Heart left ventricle (tissue), 16 donors: ENCODE data around the gene HSD17B1. TPM values are rescaled to one million over a fixed set of nuclear protein-coding genes. Genes with fewer than 3 reads are reported as not detected.

ENCODE experiments used
- ATAC-seq, 4 donors: fragments of 200-7000 bp; cut with Tn5 transposase; one replicate each; pipeline ENCODE4 v1.9.1; 2020 to 2022; ENCODE audit warnings: moderate library complexity in 4 of 4, mild to moderate bottlenecking in 3 of 4, moderate number of reproducible peaks in 1 of 4
- DNase-seq, 5 donors: peaks; one replicate each; pipeline ENCODE4 v3.0.0-alpha.2; 2020
- H3K27ac ChIP-seq, 12 donors: fragments of 200-600 bp; sonication (generic) in 4 of 12; one replicate each; pipeline versions ENCODE4 v1.5.0 to v1.8.0; 2016 to 2022; ENCODE audit warnings: mild to moderate bottlenecking in 2 of 12
- H3K27me3 ChIP-seq, 9 donors: fragments of 200-600 bp; sonication (generic) in 2 of 9; one replicate each; pipeline versions ENCODE4 v1.5.1 to v1.8.0; 2016 to 2022; ENCODE audit warnings: mild to moderate bottlenecking in 3 of 9
- H3K36me3 ChIP-seq, 9 donors: fragments of 200-600 bp; sonication (generic) in 2 of 9; one replicate each; pipeline versions ENCODE4 v1.5.0 to v1.8.0; 2018 to 2022; ENCODE audit warnings: mild to moderate bottlenecking in 2 of 9
- H3K4me1 ChIP-seq, 12 donors: fragments of 200-600 bp; sonication (generic) in 4 of 12; one replicate each; pipeline versions ENCODE4 v1.5.0 to v1.8.0; 2016 to 2022; ENCODE audit warnings: mild to moderate bottlenecking in 3 of 12
- H3K4me3 ChIP-seq, 12 donors: fragments of 200-600 bp; sonication (generic) in 4 of 12; one replicate each; pipeline versions ENCODE4 v1.5.0 to v1.8.0; 2017 to 2022; ENCODE audit warnings: mild to moderate bottlenecking in 9 of 12, moderate library complexity in 4 of 12
- H3K9me3 ChIP-seq, 12 donors: fragments of 200-600 bp; sonication (generic) in 4 of 12; one replicate each; pipeline versions ENCODE4 v1.5.0 to v1.8.0; 2016 to 2022; ENCODE audit warnings: mild to moderate bottlenecking in 1 of 12
- POLR2A ChIP-seq, 2 donors: fragments of 450-650 bp; IDR thresholded peaks; one replicate each; pipeline ENCODE4 v1.6.1; 2017; ENCODE audit warnings: antibody characterized with exemption in 2 of 2, mild to moderate bottlenecking in 2 of 2, moderate library complexity in 2 of 2
- WGBS, 4 donors: extraction: QIAGEN DNeasy Blood & Tissue Kit in 2 of 4; methylation state at CpG; one replicate each; pipeline versions ENCODE4 v1.1.5 to v1.1.7; 2013 to 2018; 5-methylcytosine and 5-hydroxymethylcytosine counted together
- intact Hi-C, 10 donors: fragments of 100-400 bp; cut with DNase I; formaldehyde crosslinking; loops; one replicate each; pipeline versions ENCODE4 v1.11.1 to v1.14.2; 2022
- polyA plus RNA-seq, 2 donors: library from polyadenylated mRNA; stranded (reverse); fragments of 200-250 nt; gene quantifications; one replicate each; pipeline ENCODE4 v1.2.3, GENCODE V29; 2013
- total RNA-seq, 9 donors: library from RNA; depleted of rRNA in 2 of 9; stranded (reverse); fragments of >200 nt in 2 of 9; fragmentation: NEBNext Ultra II Directional in 3 of 9; extraction: Animal tissue kit (Norgen Biotek cat#: 25700) in 3 of 9; gene quantifications; one replicate each; pipeline versions ENCODE4 v1.1.0 to v1.2.4, GENCODE V29; 2016 to 2023
- TF ChIP-seq, protein P1 (sequence below), 12 donors: fragments of 200-600 bp; sonication (generic) in 4 of 12; IDR thresholded peaks; one replicate each; pipeline versions ENCODE4 v1.5.0 to v1.8.0; 2018 to 2022; ENCODE audit warnings: antibody characterized with exemption in 12 of 12, mild to moderate bottlenecking in 5 of 12
- donor health status: ischemic (EF 13 %, LVEDD 7.1; RV severe dilation, severe dysfunction).
- donor health status: healthy with polysubstance abuse.
- donor health status: DM: no; HTN: yes; CAD: no.
- donor health status: DM: no; HTN: no; CAD: no.
- donor health status: ischemic (EF 25% LVEDD 6.9; RV normal size, moderate dysfunction).
- donor health status: ischemic (EF 25% LVEDD 5.7; RV mildly dilated, moderate dysfunction).
- donor health status: healthy.
- donor health status: DM: yes; HTN: yes; CAD: no.
- donor health status: ischemic (EF 35%, LVEDD 5.7; RV mildly dilated, moderate dysfunction).
- donor health status: nonischemic (EF 11% LVEDD 7.7; RV severe dilation, severe dysfunction).
- donor health status: DM: yes; HTN: yes; CAD: no.
- donor health status: PGD.
- donor health status: ischemic (EF 29% LVEDD 5.4; RV normal size, mild dysfunction).
- donor health status: nonischemic (EF 23%, LVEDD 6.1; RV moderate dilation, normal function).

HSD17B1 gene
- total and polyA plus RNA-seq, 11 donors = 0.32 to 1.8 (median 1.1) TPM; not detected in 1

DNA sequence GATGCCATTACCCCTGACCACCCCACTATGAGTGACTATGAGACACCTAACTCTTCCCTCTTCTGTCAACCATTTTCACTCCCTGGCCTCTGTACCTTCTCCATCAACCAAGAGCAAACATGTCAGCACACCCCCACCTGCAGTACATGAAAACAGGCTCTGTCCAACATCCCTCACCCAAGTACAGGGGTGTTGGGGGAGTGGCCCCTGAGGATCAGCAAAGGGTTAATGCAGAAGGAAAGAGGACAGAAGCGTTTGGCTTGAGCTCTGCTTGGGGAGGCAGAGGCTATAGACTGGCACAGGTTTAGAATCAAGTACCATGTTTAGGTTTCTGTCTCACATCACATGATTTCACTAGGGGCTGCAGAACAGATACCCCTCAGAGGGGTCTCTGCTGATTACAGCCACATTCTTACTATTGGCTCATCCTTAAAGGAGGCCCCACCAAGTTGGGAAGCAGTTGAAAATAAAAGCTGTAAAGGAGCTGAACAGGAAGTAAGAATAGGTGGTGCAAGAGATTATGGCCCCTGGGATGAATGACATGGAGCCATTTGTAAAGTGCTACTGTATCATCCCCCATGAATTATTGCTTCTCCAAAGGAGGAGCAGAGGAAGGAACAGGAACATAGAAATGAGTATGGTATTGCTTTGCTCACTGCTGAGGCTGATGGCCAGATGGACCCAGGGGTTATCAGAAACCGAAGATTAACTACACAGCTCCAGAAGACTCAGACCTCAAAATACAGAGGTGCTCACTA lies 27.2 kb downstream of the HSD17B1 start:
- Histone ChIP-seq H3K9me3 (no peaks in the 10 kb centered on the region), H3K4me1 (peaks cover 0 to 37% (median 14%) of the 10 kb centered on the region in 12 donors), H3K4me3 (no peak overlapping the region), H3K27me3 (no peaks in the 10 kb centered on the region), H3K27ac (no peak overlapping the region), H3K36me3 (peaks cover 0 to 69% (median 63%) of the 10 kb centered on the region in 9 donors)
- WGBS, 4 donors = 51 to 52% (median 52%) methylated on average over 2 of the region's 2 CpGs
- DNase-seq (peak in 1 of 5 donors; percentile 26), ATAC-seq (no peak)
- TF ChIP-seq, protein P1, sequence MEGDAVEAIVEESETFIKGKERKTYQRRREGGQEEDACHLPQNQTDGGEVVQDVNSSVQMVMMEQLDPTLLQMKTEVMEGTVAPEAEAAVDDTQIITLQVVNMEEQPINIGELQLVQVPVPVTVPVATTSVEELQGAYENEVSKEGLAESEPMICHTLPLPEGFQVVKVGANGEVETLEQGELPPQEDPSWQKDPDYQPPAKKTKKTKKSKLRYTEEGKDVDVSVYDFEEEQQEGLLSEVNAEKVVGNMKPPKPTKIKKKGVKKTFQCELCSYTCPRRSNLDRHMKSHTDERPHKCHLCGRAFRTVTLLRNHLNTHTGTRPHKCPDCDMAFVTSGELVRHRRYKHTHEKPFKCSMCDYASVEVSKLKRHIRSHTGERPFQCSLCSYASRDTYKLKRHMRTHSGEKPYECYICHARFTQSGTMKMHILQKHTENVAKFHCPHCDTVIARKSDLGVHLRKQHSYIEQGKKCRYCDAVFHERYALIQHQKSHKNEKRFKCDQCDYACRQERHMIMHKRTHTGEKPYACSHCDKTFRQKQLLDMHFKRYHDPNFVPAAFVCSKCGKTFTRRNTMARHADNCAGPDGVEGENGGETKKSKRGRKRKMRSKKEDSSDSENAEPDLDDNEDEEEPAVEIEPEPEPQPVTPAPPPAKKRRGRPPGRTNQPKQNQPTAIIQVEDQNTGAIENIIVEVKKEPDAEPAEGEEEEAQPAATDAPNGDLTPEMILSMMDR (IDR thresholded peaks at IDR 0.05) = no peak
- TF ChIP-seq POLR2A (IDR thresholded peaks at IDR 0.05) = no peak
- intact Hi-C loops = loop anchor here (2.0 to 10.0 kb wide), 10 partner anchors 29 to 415 kb away; partner anchors contain the start of genes RAMP2 (in 5 of the 10), PLEKHH3 (in 2 of the 10), CCR10 (in 1 of the 10) and CNTNAP1 (in 1 of the 10)

DNA sequence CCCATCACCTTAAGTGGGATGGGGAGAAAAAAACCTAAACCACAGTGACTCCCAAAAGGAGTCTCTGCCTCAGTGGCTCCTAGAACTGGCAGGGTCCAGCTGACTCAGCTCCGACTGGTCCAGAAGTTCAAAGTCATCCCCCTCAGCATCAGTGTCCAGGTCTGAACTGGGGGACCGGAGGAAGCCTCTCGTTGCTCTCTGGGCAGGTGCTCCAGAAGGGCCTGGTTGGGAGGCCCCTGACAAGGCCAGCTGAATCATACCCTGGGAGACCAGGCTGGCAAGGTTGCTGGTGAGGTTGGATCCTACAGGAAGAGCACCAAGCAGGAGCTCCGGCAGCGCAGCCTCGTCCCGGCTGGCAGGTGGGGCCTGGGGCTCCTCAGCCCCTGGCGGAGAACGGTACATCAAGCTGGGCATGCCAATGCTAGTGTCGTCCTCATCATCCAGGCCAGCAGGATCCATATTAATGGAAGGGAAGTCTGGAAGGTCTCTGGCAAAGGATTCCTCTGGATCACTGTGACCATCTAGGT lies 29.1 kb downstream of the HSD17B1 start:
- TF ChIP-seq, protein P1 (IDR thresholded peaks at IDR 0.05) = no peak
- no peak for TF ChIP-seq POLR2A (IDR thresholded peaks at IDR 0.05)
- intact Hi-C loops = loop anchor here in 5 of 10 donors (5.0 to 10.0 kb wide), 6 partner anchors 103 to 413 kb away; partner anchors contain the start of genes RAMP2 (in 2 of the 5), CCR10 (in 1 of the 5), CNTNAP1 (in 1 of the 5) and RPL27 (in 1 of the 5)
- Histone ChIP-seq H3K9me3 (no peaks in the 10 kb centered on the region), H3K36me3 (peaks cover 0 to 81% (median 70%) of the 10 kb centered on the region in 9 donors), H3K27ac (no peak overlapping the region), H3K4me1 (peaks cover 0 to 44% (median 16%) of the 10 kb centered on the region in 12 donors), H3K4me3 (no peak overlapping the region), H3K27me3 (no peaks in the 10 kb centered on the region)
- no peak for ATAC-seq
- WGBS, 4 donors = 75 to 93% (median 90%) methylated on average over 3 to 10 of the region's 10 CpGs
- peak in 1 of 5 donors; percentile 39 for DNase-seq

DNA sequence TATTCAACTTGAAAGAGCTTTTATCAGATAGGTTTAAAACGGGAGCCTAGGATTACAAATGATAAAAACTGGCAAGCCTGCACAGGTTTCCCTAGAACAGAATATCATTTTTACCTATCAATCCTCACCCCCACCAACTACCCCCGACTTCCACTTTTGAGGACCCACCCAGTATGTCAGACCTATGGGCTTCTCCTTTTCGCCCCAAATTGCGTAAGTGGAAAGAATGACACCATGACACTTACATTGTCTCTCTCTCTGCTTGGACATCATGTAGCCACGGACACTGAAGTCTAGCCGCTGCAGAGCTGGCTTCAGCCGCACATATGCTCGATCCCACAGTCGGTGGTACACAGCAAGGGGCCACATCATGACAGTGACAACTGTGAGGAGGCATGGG lies 32.2 kb downstream of the HSD17B1 start:
- WGBS, 4 donors = 78 to 87% (median 85%) methylated on average over 9 of the region's 9 CpGs
- peak in 2 of 4 donors; percentile 11 to 21 for ATAC-seq
- TF ChIP-seq POLR2A (IDR thresholded peaks at IDR 0.05) = no peak
- TF ChIP-seq, protein P1 (IDR thresholded peaks at IDR 0.05) = no peak
- Histone ChIP-seq H3K27me3 (no peaks in the 10 kb centered on the region), H3K27ac (peak overlapping the region in 2 of 12 donors; percentile 12 to 65), H3K4me1 (peaks cover 0 to 25% (median 10%) of the 10 kb centered on the region in 12 donors), H3K9me3 (no peaks in the 10 kb centered on the region), H3K36me3 (peaks cover 0 to 100% (median 99%) of the 10 kb centered on the region in 9 donors), H3K4me3 (no peak overlapping the region)
- intact Hi-C loops = loop anchor here in 5 of 10 donors (5.0 to 10.0 kb wide), 6 partner anchors 100 to 410 kb away; partner anchors contain the start of genes RAMP2 (in 2 of the 5), CCR10 (in 1 of the 5), CNTNAP1 (in 1 of the 5) and RPL27 (in 1 of the 5)
- no peak for DNase-seq

DNA sequence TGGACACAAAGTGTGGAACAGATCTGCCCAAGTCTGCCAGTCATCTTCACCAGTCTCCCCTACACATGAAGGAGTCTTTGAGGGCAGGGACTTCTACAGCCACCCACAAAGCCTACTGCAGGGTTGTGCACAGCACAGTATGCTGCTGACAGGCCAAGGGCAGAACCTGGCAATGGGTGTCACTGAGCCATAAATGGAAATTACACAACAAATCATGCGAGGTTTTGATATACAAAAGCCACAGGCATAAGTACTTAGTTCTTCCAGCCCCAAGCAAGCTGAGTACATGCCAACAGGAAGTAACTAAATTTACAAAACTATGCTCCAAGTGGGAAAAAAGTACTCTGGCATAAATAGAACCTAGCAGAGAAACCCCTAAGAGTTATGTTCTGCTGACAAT lies 32.6 kb downstream of the HSD17B1 start:
- peak overlapping the region in 3 of 12 donors; percentile 5 to 65 (median 12) for H3K27ac ChIP-seq
- H3K4me3 ChIP-seq = no peak overlapping the region
- 8 to 47% (median 21%) methylated on average over 1 of the region's 1 CpG for WGBS, 4 donors
- DNase-seq (no peak), ATAC-seq (peak in 3 of 4 donors; percentile 28 to 66 (median 63))
- peaks cover 0 to 100% (median 99%) of the 10 kb centered on the region in 9 donors for H3K36me3 ChIP-seq
- peaks cover 0 to 25% (median 10%) of the 10 kb centered on the region in 12 donors for H3K4me1 ChIP-seq
- TF ChIP-seq POLR2A (IDR thresholded peaks at IDR 0.05) = no peak
- TF ChIP-seq, protein P1 (IDR thresholded peaks at IDR 0.05) = no peak
- intact Hi-C loops = loop anchor here in 3 of 10 donors (10.0 kb wide), 3 partner anchors 99 to 409 kb away; partner anchors contain the start of genes CCR10 (in 1 of the 3), CNTNAP1 (in 1 of the 3), RAMP2 (in 1 of the 3) and RPL27 (in 1 of the 3)
- H3K9me3 ChIP-seq = no peaks in the 10 kb centered on the region
- no peaks in the 10 kb centered on the region for H3K27me3 ChIP-seq
